Measurements from ENCODE around the gene KRT82.

DNA sequence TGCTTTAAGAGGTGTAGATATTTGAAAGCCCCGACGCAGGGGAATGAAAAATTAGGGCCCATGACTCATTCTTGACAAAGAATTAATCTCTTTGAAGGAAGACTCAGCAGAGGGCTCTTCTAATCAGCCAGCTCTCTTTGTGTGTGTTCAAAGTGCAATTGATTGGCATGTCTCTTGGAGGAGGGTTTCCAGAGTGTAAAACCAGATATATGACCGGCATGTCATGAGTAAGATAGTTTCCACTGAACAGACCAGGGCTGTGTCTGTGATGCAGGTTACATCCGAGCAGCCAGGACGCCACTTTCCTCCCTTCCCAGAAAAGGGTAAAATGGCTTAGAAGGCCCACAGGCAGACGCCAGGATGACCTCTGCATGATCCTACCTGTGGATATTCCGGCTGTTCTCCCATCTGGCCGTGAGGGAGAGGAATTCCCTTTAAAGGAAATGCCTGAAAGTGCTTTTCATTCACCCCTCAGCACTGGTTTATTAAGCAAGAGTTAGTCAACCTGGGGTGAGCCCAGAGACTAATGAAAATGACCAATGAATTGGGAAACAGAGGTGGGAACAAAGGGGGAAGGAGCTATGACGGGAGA, 35.3 kb upstream of the KRT82 start:
- TF ChIP-seq, protein P1, sequence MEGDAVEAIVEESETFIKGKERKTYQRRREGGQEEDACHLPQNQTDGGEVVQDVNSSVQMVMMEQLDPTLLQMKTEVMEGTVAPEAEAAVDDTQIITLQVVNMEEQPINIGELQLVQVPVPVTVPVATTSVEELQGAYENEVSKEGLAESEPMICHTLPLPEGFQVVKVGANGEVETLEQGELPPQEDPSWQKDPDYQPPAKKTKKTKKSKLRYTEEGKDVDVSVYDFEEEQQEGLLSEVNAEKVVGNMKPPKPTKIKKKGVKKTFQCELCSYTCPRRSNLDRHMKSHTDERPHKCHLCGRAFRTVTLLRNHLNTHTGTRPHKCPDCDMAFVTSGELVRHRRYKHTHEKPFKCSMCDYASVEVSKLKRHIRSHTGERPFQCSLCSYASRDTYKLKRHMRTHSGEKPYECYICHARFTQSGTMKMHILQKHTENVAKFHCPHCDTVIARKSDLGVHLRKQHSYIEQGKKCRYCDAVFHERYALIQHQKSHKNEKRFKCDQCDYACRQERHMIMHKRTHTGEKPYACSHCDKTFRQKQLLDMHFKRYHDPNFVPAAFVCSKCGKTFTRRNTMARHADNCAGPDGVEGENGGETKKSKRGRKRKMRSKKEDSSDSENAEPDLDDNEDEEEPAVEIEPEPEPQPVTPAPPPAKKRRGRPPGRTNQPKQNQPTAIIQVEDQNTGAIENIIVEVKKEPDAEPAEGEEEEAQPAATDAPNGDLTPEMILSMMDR (IDR thresholded peaks at IDR 0.05): no peak
- TF ChIP-seq POLR2A (IDR thresholded peaks at IDR 0.05): no peak
- TF ChIP-seq EP300 (IDR thresholded peaks at IDR 0.05): no peak
- no peak for TF ChIP-seq POLR2AphosphoS5 (IDR thresholded peaks at IDR 0.05)

Data from stomach (tissue), 4 donors.